Caco-2 (cell line): ENCODE results near the gene NDST3. TPM values are rescaled to one million over a fixed set of nuclear protein-coding genes. Genes with fewer than 3 reads are reported as not detected.

Source experiments
- BruUV-seq: library from RNA; stranded (reverse); fragments of 400-500 nt; replicated peaks from 2 replicates; lab custom pipeline; 2021; lab: Mats Ljungman, UMichigan
- CTCF ChIA-PET: fragments of 300-600 bp; sonication (Branson Sonifier 250); formaldehyde crosslinking; loops from one replicate; lab custom pipeline; 2022; ENCODE audit warnings: antibody characterized with exemption; lab: Charles Lee
- POLR2A ChIA-PET: fragments of 300-600 bp; sonication (Branson Sonifier 250); formaldehyde crosslinking; loops from one replicate; lab custom pipeline; 2022; ENCODE audit warnings: antibody characterized with exemption; lab: Charles Lee
- DNase-seq, 2 experiments: peaks; one replicate each; pipeline versions ENCODE4 v3.0.0 to v3.0.0-alpha.2; 2020 to 2022
- H3K27me3 ChIP-seq: replicated peaks from 2 replicates; pipeline ENCODE4 v1.6.0; 2011; ENCODE audit warnings: low read length; ENCODE audit not compliant: control insufficient read depth, insufficient read depth
- H3K36me3 ChIP-seq: 2 replicates; pipeline ENCODE4 v1.5.1; 2011; ENCODE audit warnings: low read length; ENCODE audit not compliant: control insufficient read depth, insufficient read depth
- H3K4me1 ChIP-seq: fragments of 250-450 bp; sonication (Bioruptor Pico); 2 replicates; pipeline ENCODE4 v1.5.1; 2020; ENCODE audit warnings: mild to moderate bottlenecking
- H3K4me3 ChIP-seq: 2 replicates; pipeline ENCODE4 v1.5.1; 2011; ENCODE audit warnings: low read depth, mild to moderate bottlenecking, control low read depth, low read length
- H3K9me3 ChIP-seq: fragments of 250-450 bp; sonication (Bioruptor Pico); 2 replicates; pipeline ENCODE4 v1.5.1; 2020; ENCODE audit warnings: mild to moderate bottlenecking, moderate library complexity
- H3K27ac Mint-ChIP-seq: one replicate; pipeline ENCODE4 v1.8.0; 2022; ENCODE audit warnings: mixed read lengths; ENCODE audit not compliant: unreplicated experiment
- H3K27me3 Mint-ChIP-seq: one replicate; pipeline ENCODE4 v1.8.0; 2022; ENCODE audit warnings: mixed read lengths; ENCODE audit not compliant: insufficient read depth, unreplicated experiment
- H3K36me3 Mint-ChIP-seq: one replicate; pipeline ENCODE4 v1.8.0; 2022; ENCODE audit warnings: mild to moderate bottlenecking, mixed read lengths; ENCODE audit not compliant: insufficient read depth, unreplicated experiment
- H3K4me1 Mint-ChIP-seq: one replicate; pipeline ENCODE4 v1.8.0; 2022; ENCODE audit warnings: low read depth, mixed read lengths; ENCODE audit not compliant: unreplicated experiment
- H3K4me3 Mint-ChIP-seq: one replicate; pipeline ENCODE4 v1.8.0; 2022; ENCODE audit warnings: mild to moderate bottlenecking, moderate library complexity, mixed read lengths; ENCODE audit not compliant: unreplicated experiment
- H3K9me3 Mint-ChIP-seq: one replicate; pipeline ENCODE4 v1.8.0; 2022; ENCODE audit warnings: mixed read lengths; ENCODE audit not compliant: unreplicated experiment
- intact Hi-C: fragments of 100-400 bp; cut with micrococcal nuclease; formaldehyde crosslinking; loops from one replicate; pipeline ENCODE4 v1.10.0; 2022; ENCODE audit not compliant: unreplicated experiment
- total RNA-seq: library from RNA; stranded (reverse); gene quantifications from 2 replicates; pipeline ENCODE4 v1.2.3, GENCODE V29; 2022
- TF ChIP-seq, protein P1 (sequence below), 2 experiments: fragments of 200-600 bp in 1 of 2; IDR thresholded peaks; 1 replicate in 1 of 2; 2 replicates in 1 of 2; pipeline versions ENCODE4 v1.5.1 to v1.8.0; 2011 to 2022; ENCODE audit warnings: antibody characterized with exemption in 1 of 2, control low read depth in 1 of 2, inconsistent platforms in 1 of 2, low read depth in 1 of 2, low read length in 1 of 2, mild to moderate bottlenecking in 1 of 2, moderate library complexity in 1 of 2; ENCODE audit not compliant: insufficient read depth in 1 of 2, severe bottlenecking in 1 of 2, unreplicated experiment in 1 of 2

Gene NDST3
- total RNA-seq, 1 experiment from 2014 or later, result not detected

DNA sequence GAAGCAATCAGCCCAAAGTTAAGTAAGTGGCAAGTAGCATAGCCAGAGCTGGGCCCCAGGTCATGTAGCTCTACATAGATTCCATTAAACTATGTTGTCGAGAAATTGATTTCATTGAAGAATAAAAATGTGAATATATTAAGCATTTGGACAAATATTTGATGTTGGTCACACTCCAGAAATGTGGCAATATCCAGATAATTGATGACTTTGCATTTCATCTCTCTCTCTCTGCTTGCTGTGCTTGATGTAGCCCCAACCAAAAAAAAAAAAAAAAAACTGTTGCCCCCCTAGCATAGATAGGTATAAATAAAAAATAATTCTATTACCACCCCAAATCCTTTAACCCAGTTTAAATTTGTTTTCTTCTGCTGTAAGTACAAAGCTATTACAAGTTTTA, 7.5 kb upstream of the NDST3 start:
- Mint-ChIP-seq H3K9me3 (no peaks in the 10 kb centered on the region), H3K27ac (no peak overlapping the region), H3K4me3 (no peak overlapping the region), H3K4me1 (no peaks in the 10 kb centered on the region), H3K36me3 (no peaks in the 10 kb centered on the region), H3K27me3 (peaks cover 3% of the 10 kb centered on the region)
- no peaks in the 10 kb centered on the region for H3K27me3 ChIP-seq
- TF ChIP-seq, protein P1, sequence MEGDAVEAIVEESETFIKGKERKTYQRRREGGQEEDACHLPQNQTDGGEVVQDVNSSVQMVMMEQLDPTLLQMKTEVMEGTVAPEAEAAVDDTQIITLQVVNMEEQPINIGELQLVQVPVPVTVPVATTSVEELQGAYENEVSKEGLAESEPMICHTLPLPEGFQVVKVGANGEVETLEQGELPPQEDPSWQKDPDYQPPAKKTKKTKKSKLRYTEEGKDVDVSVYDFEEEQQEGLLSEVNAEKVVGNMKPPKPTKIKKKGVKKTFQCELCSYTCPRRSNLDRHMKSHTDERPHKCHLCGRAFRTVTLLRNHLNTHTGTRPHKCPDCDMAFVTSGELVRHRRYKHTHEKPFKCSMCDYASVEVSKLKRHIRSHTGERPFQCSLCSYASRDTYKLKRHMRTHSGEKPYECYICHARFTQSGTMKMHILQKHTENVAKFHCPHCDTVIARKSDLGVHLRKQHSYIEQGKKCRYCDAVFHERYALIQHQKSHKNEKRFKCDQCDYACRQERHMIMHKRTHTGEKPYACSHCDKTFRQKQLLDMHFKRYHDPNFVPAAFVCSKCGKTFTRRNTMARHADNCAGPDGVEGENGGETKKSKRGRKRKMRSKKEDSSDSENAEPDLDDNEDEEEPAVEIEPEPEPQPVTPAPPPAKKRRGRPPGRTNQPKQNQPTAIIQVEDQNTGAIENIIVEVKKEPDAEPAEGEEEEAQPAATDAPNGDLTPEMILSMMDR (IDR thresholded peaks at IDR 0.05; ENCODE audit: insufficient read depth in 1 of 2, low read depth in 1 of 2, low read length in 1 of 2, severe bottlenecking in 1 of 2, unreplicated experiment in 1 of 2), result no peak
- intact Hi-C loops, result no loop called here
- H3K9me3 ChIP-seq, result no peaks in the 10 kb centered on the region
- DNase-seq, result no peak
- no peaks in the 10 kb centered on the region for H3K36me3 ChIP-seq
- no TSS peak for BruUV-seq
- CTCF ChIA-PET, result no interaction called here
- no peak overlapping the region for H3K4me3 ChIP-seq
- POLR2A ChIA-PET, result no interaction called here
- H3K4me1 ChIP-seq, result no peaks in the 10 kb centered on the region

DNA sequence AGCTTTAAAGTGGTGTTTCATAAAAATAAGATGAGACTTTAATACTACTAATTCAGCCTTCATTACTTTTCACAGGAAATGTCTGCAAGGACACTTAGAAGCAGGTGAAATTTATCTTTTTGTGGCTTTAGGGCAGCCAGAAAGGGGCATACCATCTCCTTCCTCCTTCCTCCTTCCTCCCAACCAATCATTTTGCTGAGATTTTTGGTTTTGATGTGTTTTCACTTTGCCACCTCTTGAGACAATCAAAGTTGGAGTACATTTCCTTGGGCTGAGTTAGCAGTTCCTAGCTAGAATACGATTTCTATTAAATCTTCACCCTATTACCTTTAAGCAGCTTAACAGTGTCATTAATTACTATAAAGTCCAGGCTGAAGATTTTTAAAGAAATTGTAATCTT, 5.1 kb upstream of the NDST3 start:
- no TSS peak for BruUV-seq
- Mint-ChIP-seq H3K4me3 (no peak overlapping the region), H3K27ac (no peak overlapping the region), H3K27me3 (peaks cover 6% of the 10 kb centered on the region), H3K9me3 (no peaks in the 10 kb centered on the region), H3K36me3 (no peaks in the 10 kb centered on the region), H3K4me1 (no peaks in the 10 kb centered on the region)
- H3K4me1 ChIP-seq, result no peaks in the 10 kb centered on the region
- DNase-seq, result no peak
- H3K4me3 ChIP-seq, result no peak overlapping the region
- no peaks in the 10 kb centered on the region for H3K36me3 ChIP-seq
- peaks cover 2% of the 10 kb centered on the region; the same call in 1 of the 2 replicates for H3K27me3 ChIP-seq
- H3K9me3 ChIP-seq, result no peaks in the 10 kb centered on the region
- intact Hi-C loops, result no loop called here
- TF ChIP-seq, protein P1 (IDR thresholded peaks at IDR 0.05; ENCODE audit: insufficient read depth in 1 of 2, low read depth in 1 of 2, low read length in 1 of 2, severe bottlenecking in 1 of 2, unreplicated experiment in 1 of 2), result no peak
- POLR2A ChIA-PET, result no interaction called here
- CTCF ChIA-PET, result no interaction called here

GRCh38 chr4:118032691-118033090, 1.6 kb upstream of the NDST3 start:
- Mint-ChIP-seq H3K9me3 (no peaks in the 10 kb centered on the region), H3K27ac (no peak overlapping the region), H3K4me1 (no peaks in the 10 kb centered on the region), H3K36me3 (no peaks in the 10 kb centered on the region), H3K4me3 (peak overlapping the region; percentile 51), H3K27me3 (peaks cover 10% of the 10 kb centered on the region)
- Histone ChIP-seq H3K9me3 (no peaks in the 10 kb centered on the region), H3K36me3 (no peaks in the 10 kb centered on the region), H3K4me1 (no peaks in the 10 kb centered on the region), H3K4me3 (no peak overlapping the region), H3K27me3 (peaks cover 2% of the 10 kb centered on the region; the same call in 1 of the 2 replicates)
- intact Hi-C loops, result loop anchor here (10.0 kb wide), 1 partner anchor 588 kb away; no protein-coding TSS in a partner anchor
- ChIA-PET POLR2A (no interaction called here), CTCF (no interaction called here)
- BruUV-seq, result no TSS peak
- TF ChIP-seq, protein P1 (IDR thresholded peaks at IDR 0.05; ENCODE audit: insufficient read depth in 1 of 2, low read depth in 1 of 2, low read length in 1 of 2, severe bottlenecking in 1 of 2, unreplicated experiment in 1 of 2), result no peak
- DNase-seq, result no peak
